Measurements from ENCODE around the gene HIVEP3. TPM values are rescaled to one million over a fixed set of nuclear protein-coding genes. Genes with fewer than 3 reads are reported as not detected.

HIVEP3 gene
- total RNA-seq, 1 experiment from 2014 or later, result 0.55 TPM

DNA sequence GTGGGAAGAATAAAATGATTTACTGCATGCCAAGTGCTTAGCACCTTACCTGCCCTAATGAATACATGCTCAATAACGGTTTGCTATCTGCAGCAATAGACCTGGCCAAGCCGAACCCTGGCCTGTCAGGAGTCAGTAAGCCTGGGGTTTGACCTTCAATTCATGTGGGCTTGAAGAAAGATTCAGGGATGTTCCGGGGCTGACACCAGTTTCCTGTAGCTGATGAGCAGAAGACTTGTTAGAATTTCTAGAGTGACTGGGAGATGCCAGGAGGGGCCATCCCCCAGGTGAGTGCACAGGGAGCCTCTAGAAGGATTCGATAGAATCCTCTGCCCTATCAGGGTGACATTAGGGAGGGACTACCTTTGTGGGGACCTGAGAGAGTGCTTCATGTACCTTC lies 210.9 kb downstream of the HIVEP3 start (continued):
- no peak for TF ChIP-seq PRRX2 (CRISPR knock-in tag; IDR thresholded peaks at IDR 0.05)
- TF ChIP-seq, protein P1, sequence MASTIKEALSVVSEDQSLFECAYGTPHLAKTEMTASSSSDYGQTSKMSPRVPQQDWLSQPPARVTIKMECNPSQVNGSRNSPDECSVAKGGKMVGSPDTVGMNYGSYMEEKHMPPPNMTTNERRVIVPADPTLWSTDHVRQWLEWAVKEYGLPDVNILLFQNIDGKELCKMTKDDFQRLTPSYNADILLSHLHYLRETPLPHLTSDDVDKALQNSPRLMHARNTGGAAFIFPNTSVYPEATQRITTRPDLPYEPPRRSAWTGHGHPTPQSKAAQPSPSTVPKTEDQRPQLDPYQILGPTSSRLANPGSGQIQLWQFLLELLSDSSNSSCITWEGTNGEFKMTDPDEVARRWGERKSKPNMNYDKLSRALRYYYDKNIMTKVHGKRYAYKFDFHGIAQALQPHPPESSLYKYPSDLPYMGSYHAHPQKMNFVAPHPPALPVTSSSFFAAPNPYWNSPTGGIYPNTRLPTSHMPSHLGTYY (CRISPR knock-in tag; IDR thresholded peaks at IDR 0.05), result no peak
- TF ChIP-seq ZNF232 (CRISPR knock-in tag; IDR thresholded peaks at IDR 0.05), result no peak
- no peak for TF ChIP-seq TEAD4 (CRISPR knock-in tag; IDR thresholded peaks at IDR 0.05)
- no peak for TF ChIP-seq CBFB (CRISPR knock-in tag; IDR thresholded peaks at IDR 0.05; ENCODE audit: low read depth)
- no peak for TF ChIP-seq ZNF396 (CRISPR knock-in tag; IDR thresholded peaks at IDR 0.05; ENCODE audit: borderline replicate concordance)
- TF ChIP-seq ZNF219 (CRISPR knock-in tag; IDR thresholded peaks at IDR 0.05; ENCODE audit: borderline replicate concordance), result no peak
- no peak for TF ChIP-seq KAT7 (CRISPR knock-in tag; IDR thresholded peaks at IDR 0.05; ENCODE audit: borderline replicate concordance)

DNA sequence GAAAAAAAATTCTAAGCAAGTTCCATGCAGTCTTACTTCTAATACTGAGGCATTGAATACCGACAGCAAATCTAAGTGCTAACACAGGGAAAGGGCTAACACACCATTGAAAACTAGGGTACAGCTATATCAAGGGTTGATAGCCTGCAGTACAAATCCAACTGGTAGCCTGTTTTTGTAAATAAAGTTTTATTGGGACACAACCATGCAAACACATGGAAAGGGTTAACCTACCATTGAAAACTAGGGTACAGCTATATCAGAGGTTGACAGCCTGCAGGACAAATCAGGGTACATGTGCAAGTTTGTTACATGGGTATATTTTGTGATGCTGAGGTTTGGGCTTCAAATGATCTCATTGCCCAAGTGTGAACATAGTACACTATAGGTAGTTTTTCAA lies 212.9 kb downstream of the HIVEP3 start:
- ChIA-PET CTCF (no interaction called here), POLR2A (no interaction called here)
- Mint-ChIP-seq H3K27me3 (ENCODE audit: low read depth) (no peaks in the 10 kb centered on the region; the same call in 1 of the 2 replicates), H3K36me3 (no peaks in the 10 kb centered on the region), H3K27ac (no peak overlapping the region), H3K4me3 (no peak overlapping the region), H3K4me1 (no peaks in the 10 kb centered on the region), H3K9me3 (no peaks in the 10 kb centered on the region)
- TF ChIP-seq NFATC4 (CRISPR knock-in tag; IDR thresholded peaks at IDR 0.05) (no peak), ZNF121 (CRISPR knock-in tag; IDR thresholded peaks at IDR 0.05) (no peak), CREB1 (CRISPR knock-in tag; IDR thresholded peaks at IDR 0.05) (no peak), NR3C1 (CRISPR knock-in tag; conservative IDR thresholded peaks at IDR 0.05; ENCODE audit: low read depth) (no peak), KAT7 (CRISPR knock-in tag; IDR thresholded peaks at IDR 0.05; ENCODE audit: borderline replicate concordance) (no peak), TCF7 (CRISPR knock-in tag; IDR thresholded peaks at IDR 0.05; ENCODE audit: low read depth) (no peak), CREM (CRISPR knock-in tag; IDR thresholded peaks at IDR 0.05) (no peak), MYBL2 (CRISPR knock-in tag; IDR thresholded peaks at IDR 0.05) (no peak), ETV6 (CRISPR knock-in tag; IDR thresholded peaks at IDR 0.05) (no peak), FOXP1 (CRISPR knock-in tag; IDR thresholded peaks at IDR 0.05; ENCODE audit: borderline replicate concordance) (no peak)
- TF ChIP-seq, protein P1 (CRISPR knock-in tag; IDR thresholded peaks at IDR 0.05), result no peak
- TF ChIP-seq, protein P2, sequence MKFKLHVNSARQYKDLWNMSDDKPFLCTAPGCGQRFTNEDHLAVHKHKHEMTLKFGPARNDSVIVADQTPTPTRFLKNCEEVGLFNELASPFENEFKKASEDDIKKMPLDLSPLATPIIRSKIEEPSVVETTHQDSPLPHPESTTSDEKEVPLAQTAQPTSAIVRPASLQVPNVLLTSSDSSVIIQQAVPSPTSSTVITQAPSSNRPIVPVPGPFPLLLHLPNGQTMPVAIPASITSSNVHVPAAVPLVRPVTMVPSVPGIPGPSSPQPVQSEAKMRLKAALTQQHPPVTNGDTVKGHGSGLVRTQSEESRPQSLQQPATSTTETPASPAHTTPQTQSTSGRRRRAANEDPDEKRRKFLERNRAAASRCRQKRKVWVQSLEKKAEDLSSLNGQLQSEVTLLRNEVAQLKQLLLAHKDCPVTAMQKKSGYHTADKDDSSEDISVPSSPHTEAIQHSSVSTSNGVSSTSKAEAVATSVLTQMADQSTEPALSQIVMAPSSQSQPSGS (CRISPR knock-in tag; IDR thresholded peaks at IDR 0.05; ENCODE audit: borderline replicate concordance, low read depth), result no peak
- TF ChIP-seq, protein P3, sequence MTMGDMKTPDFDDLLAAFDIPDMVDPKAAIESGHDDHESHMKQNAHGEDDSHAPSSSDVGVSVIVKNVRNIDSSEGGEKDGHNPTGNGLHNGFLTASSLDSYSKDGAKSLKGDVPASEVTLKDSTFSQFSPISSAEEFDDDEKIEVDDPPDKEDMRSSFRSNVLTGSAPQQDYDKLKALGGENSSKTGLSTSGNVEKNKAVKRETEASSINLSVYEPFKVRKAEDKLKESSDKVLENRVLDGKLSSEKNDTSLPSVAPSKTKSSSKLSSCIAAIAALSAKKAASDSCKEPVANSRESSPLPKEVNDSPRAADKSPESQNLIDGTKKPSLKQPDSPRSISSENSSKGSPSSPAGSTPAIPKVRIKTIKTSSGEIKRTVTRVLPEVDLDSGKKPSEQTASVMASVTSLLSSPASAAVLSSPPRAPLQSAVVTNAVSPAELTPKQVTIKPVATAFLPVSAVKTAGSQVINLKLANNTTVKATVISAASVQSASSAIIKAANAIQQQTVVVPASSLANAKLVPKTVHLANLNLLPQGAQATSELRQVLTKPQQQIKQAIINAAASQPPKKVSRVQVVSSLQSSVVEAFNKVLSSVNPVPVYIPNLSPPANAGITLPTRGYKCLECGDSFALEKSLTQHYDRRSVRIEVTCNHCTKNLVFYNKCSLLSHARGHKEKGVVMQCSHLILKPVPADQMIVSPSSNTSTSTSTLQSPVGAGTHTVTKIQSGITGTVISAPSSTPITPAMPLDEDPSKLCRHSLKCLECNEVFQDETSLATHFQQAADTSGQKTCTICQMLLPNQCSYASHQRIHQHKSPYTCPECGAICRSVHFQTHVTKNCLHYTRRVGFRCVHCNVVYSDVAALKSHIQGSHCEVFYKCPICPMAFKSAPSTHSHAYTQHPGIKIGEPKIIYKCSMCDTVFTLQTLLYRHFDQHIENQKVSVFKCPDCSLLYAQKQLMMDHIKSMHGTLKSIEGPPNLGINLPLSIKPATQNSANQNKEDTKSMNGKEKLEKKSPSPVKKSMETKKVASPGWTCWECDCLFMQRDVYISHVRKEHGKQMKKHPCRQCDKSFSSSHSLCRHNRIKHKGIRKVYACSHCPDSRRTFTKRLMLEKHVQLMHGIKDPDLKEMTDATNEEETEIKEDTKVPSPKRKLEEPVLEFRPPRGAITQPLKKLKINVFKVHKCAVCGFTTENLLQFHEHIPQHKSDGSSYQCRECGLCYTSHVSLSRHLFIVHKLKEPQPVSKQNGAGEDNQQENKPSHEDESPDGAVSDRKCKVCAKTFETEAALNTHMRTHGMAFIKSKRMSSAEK (CRISPR knock-in tag; IDR thresholded peaks at IDR 0.05; ENCODE audit: borderline replicate concordance), result no peak
- TF ChIP-seq, protein P4, sequence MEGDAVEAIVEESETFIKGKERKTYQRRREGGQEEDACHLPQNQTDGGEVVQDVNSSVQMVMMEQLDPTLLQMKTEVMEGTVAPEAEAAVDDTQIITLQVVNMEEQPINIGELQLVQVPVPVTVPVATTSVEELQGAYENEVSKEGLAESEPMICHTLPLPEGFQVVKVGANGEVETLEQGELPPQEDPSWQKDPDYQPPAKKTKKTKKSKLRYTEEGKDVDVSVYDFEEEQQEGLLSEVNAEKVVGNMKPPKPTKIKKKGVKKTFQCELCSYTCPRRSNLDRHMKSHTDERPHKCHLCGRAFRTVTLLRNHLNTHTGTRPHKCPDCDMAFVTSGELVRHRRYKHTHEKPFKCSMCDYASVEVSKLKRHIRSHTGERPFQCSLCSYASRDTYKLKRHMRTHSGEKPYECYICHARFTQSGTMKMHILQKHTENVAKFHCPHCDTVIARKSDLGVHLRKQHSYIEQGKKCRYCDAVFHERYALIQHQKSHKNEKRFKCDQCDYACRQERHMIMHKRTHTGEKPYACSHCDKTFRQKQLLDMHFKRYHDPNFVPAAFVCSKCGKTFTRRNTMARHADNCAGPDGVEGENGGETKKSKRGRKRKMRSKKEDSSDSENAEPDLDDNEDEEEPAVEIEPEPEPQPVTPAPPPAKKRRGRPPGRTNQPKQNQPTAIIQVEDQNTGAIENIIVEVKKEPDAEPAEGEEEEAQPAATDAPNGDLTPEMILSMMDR (IDR thresholded peaks at IDR 0.05), result no peak
- TF ChIP-seq, protein P5, sequence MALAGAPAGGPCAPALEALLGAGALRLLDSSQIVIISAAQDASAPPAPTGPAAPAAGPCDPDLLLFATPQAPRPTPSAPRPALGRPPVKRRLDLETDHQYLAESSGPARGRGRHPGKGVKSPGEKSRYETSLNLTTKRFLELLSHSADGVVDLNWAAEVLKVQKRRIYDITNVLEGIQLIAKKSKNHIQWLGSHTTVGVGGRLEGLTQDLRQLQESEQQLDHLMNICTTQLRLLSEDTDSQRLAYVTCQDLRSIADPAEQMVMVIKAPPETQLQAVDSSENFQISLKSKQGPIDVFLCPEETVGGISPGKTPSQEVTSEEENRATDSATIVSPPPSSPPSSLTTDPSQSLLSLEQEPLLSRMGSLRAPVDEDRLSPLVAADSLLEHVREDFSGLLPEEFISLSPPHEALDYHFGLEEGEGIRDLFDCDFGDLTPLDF (CRISPR knock-in tag; IDR thresholded peaks at IDR 0.05), result no peak
- TF ChIP-seq, protein P6, sequence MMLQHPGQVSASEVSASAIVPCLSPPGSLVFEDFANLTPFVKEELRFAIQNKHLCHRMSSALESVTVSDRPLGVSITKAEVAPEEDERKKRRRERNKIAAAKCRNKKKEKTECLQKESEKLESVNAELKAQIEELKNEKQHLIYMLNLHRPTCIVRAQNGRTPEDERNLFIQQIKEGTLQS (CRISPR knock-in tag; conservative IDR thresholded peaks at IDR 0.05), result no peak
- TF ChIP-seq, protein P7, sequence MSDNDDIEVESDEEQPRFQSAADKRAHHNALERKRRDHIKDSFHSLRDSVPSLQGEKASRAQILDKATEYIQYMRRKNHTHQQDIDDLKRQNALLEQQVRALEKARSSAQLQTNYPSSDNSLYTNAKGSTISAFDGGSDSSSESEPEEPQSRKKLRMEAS (CRISPR knock-in tag; IDR thresholded peaks at IDR 0.05), result no peak
- TF ChIP-seq, protein P8, sequence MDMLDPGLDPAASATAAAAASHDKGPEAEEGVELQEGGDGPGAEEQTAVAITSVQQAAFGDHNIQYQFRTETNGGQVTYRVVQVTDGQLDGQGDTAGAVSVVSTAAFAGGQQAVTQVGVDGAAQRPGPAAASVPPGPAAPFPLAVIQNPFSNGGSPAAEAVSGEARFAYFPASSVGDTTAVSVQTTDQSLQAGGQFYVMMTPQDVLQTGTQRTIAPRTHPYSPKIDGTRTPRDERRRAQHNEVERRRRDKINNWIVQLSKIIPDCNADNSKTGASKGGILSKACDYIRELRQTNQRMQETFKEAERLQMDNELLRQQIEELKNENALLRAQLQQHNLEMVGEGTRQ (CRISPR knock-in tag; IDR thresholded peaks at IDR 0.05), result no peak
- DNase-seq (ENCODE audit: low spot score) (no peak), ATAC-seq (no peak)

Data from WTC11 (cell line).